ENCODE results near the gene PUSL1. TPM values are rescaled to one million over a fixed set of nuclear protein-coding genes. Genes with fewer than 3 reads are reported as not detected.
A peak's percentile ranks its signal among the peaks of the same experiment; 100 is the strongest.

Gene PUSL1
- total and polyA plus RNA-seq, 2 donors (not counting 3 experiments of a cell fraction or from before 2014, with no cell fraction given) = 18.8 to 27.3 TPM

DNA sequence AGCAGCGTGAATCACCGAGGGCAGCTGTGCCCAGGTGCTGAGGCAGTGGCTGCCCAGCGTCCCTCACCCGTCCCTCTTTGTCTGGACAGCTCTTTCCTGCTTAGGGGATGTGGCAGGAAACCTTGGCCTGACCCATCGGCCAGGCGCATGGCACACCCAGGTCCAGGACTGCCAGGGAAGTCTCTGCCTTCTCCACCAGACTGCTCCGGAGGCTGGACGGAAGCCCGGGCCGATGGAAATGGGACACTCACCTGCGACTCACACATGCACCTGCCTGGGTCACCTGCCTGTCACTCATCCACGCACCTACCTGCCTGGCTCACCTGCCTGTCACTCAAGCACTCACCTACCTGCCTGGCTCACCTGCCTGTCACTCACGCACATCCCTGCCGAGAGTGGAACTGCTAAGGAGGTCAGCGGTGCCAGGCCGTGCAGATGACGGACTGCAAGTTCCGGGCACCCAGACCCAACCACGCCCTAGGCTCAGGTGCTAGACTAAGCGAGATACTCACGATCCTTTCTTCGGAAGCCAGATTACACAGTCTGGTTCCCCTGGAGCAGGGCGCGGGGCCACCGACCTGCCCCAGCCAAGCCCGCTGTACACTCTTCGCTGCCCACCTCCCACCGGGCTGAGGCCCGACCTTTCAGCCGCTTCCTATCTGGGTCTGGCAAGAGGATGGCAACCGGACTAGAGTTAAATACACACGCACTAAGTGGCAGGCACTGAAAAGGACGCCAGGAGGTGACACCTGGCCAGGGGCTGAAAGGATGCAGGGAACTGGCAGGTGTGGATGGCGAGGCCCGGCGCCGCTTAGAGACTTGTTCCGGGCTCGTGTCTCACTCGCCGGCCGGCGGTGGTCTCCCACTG is 35.8 kb upstream of the PUSL1 start:
- no peaks in the 10 kb centered on the region for H3K27me3 ChIP-seq (ENCODE audit: control insufficient read depth in 2 of 2, insufficient read depth in 2 of 2, low read length in 2 of 2)
- H3K4me2 ChIP-seq (ENCODE audit: insufficient read depth, low read length) = peak overlapping the region; percentile 32
- peak; percentile 24 for TF ChIP-seq POLR2AphosphoS5 (IDR thresholded peaks at IDR 0.05; ENCODE audit: insufficient read depth, low read depth, low read length)
- TF ChIP-seq EZH2 (IDR thresholded peaks at IDR 0.05; ENCODE audit: borderline replicate concordance, low read depth, low read length, severe bottlenecking) = no peak
- H3K9me1 ChIP-seq (replicated peaks; ENCODE audit: control insufficient read depth, extremely low read depth, insufficient read depth, low read length) = no peaks in the 10 kb centered on the region
- peak; percentile 51 for DNase-seq (ENCODE audit: low read depth, low spot score)
- BruUV-seq (replicated peaks) = TSS peak; percentile 77
- peak overlapping the region; percentile 69 for H3K27ac ChIP-seq (ENCODE audit: insufficient read depth, low read depth, low read length)
- ChIA-PET CTCF (interaction anchor here (1.0 to 2.1 kb wide), 6 partner anchors 18 to 288 kb away, joined by 3 to 11 read pairs (median 7); no protein-coding TSS in a partner anchor), POLR2A (interaction anchor here (0.7 kb wide), 1 partner anchor 41 kb away, joined by 3 read pairs; no protein-coding TSS in a partner anchor)
- H3K36me3 ChIP-seq (ENCODE audit: control insufficient read depth in 2 of 2, extremely low read depth in 1 of 2, insufficient read depth in 2 of 2, low read length in 2 of 2) = peaks cover 0 to 6% of the 10 kb centered on the region in 2 experiments
- intact Hi-C loops (cut with micrococcal nuclease) = loop anchor here (2.0 to 5.0 kb wide), 3 partner anchors 26 to 260 kb away; partner anchors contain the start of genes C1QTNF12, ISG15 and PUSL1
- dilution Hi-C loops (cut with MboI; ENCODE audit: extremely low pct_ligation_motif_present, low sequenced_read_pairs) = no loop called here
- peak overlapping the region; percentile 43 to 72 (median 64) for H3K4me3 ChIP-seq (replicated peaks in 1 of 3; ENCODE audit: insufficient read depth in 1 of 3, low read depth in 1 of 3, low read length in 3 of 3)
- no peaks in the 10 kb centered on the region for H4K20me1 ChIP-seq (replicated peaks; ENCODE audit: control insufficient read depth, extremely low read depth, insufficient read depth, low read length)
- peak; percentile 69 for FAIRE-seq
- H3K9me3 ChIP-seq (replicated peaks; ENCODE audit: control insufficient read depth, insufficient read depth, low read length) = no peaks in the 10 kb centered on the region
- H3K9ac ChIP-seq (replicated peaks; ENCODE audit: extremely low read depth, insufficient read depth, low read length) = peak overlapping the region; percentile 90
- H3K79me2 ChIP-seq (ENCODE audit: control insufficient read depth, insufficient read depth, low read length) = peaks cover 50% of the 10 kb centered on the region
- H3K4me1 ChIP-seq (ENCODE audit: control insufficient read depth, extremely low read depth, insufficient read depth, low read length) = peaks cover 24% of the 10 kb centered on the region
- H2AFZ ChIP-seq (ENCODE audit: low read depth, low read length) = no peak overlapping the region

DNA sequence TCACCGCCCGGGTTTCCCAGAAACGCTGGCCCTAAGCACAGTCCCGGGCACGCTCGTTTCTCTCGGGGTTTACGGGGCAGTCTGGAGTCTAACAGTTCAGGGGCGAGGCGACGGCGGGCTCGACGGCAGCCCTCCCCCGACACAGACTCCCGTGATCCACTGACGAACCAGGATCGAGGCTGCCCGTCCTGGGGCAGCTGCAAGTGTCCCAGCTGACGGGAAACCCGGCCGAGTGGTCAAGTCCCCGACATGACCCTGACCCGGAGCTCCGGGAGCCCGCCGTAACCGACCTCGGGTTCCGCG is 35.2 kb upstream of the PUSL1 start:
- ChIA-PET POLR2A (interaction anchor here (0.6 kb wide), 2 partner anchors 68 to 342 kb away, joined by 3 to 5 read pairs; partner anchors contain the start of gene MIB2), CTCF (interaction anchor here (0.6 to 2.1 kb wide), 9 partner anchors 9 to 254 kb away, joined by 3 to 11 read pairs (median 3); no protein-coding TSS in a partner anchor)
- Histone ChIP-seq H3K27ac (ENCODE audit: insufficient read depth, low read depth, low read length) (peak overlapping the region; percentile 69), H3K4me1 (ENCODE audit: control insufficient read depth, extremely low read depth, insufficient read depth, low read length) (peaks cover 24% of the 10 kb centered on the region), H2AFZ (ENCODE audit: low read depth, low read length) (no peak overlapping the region), H3K9me1 (replicated peaks; ENCODE audit: control insufficient read depth, extremely low read depth, insufficient read depth, low read length) (no peaks in the 10 kb centered on the region), H3K36me3 (ENCODE audit: control insufficient read depth in 2 of 2, extremely low read depth in 1 of 2, insufficient read depth in 2 of 2, low read length in 2 of 2) (peaks cover 0 to 4% of the 10 kb centered on the region in 2 experiments), H4K20me1 (replicated peaks; ENCODE audit: control insufficient read depth, extremely low read depth, insufficient read depth, low read length) (no peaks in the 10 kb centered on the region), H3K9ac (replicated peaks; ENCODE audit: extremely low read depth, insufficient read depth, low read length) (peak overlapping the region; percentile 90), H3K79me2 (ENCODE audit: control insufficient read depth, insufficient read depth, low read length) (peaks cover 44% of the 10 kb centered on the region), H3K27me3 (ENCODE audit: control insufficient read depth in 2 of 2, insufficient read depth in 2 of 2, low read length in 2 of 2) (no peaks in the 10 kb centered on the region), H3K4me3 (replicated peaks in 1 of 3; ENCODE audit: insufficient read depth in 1 of 3, low read depth in 1 of 3, low read length in 3 of 3) (peak overlapping the region; percentile 43 to 72 (median 64)), H3K9me3 (replicated peaks; ENCODE audit: control insufficient read depth, insufficient read depth, low read length) (no peaks in the 10 kb centered on the region), H3K4me2 (ENCODE audit: insufficient read depth, low read length) (peak overlapping the region; percentile 32)
- intact Hi-C loops (cut with micrococcal nuclease) (loop anchor here (2.0 to 5.0 kb wide), 3 partner anchors 26 to 261 kb away; partner anchors contain the start of genes C1QTNF12, ISG15 and PUSL1), dilution Hi-C loops (cut with MboI; ENCODE audit: extremely low pct_ligation_motif_present, low sequenced_read_pairs) (no loop called here)
- FAIRE-seq = no peak
- peak; percentile 35 for DNase-seq (ENCODE audit: low read depth, low spot score)
- BruUV-seq (replicated peaks) = no TSS peak
- no peak for TF ChIP-seq POLR2A (IDR thresholded peaks at IDR 0.05; ENCODE audit: low read depth, low read length)
- TF ChIP-seq POLR2AphosphoS5 (IDR thresholded peaks at IDR 0.05; ENCODE audit: insufficient read depth, low read depth, low read length) = no peak
- TF ChIP-seq JUN (IDR thresholded peaks at IDR 0.05; ENCODE audit: borderline replicate concordance, insufficient read depth, insufficient read length, low read depth) = no peak
- TF ChIP-seq FOS (IDR thresholded peaks at IDR 0.05; ENCODE audit: borderline replicate concordance, insufficient read depth, low read length) = no peak
- TF ChIP-seq GATA2 (IDR thresholded peaks at IDR 0.05; ENCODE audit: insufficient read depth, insufficient read length, low read depth, low read length) = no peak
- TF ChIP-seq, protein P1, sequence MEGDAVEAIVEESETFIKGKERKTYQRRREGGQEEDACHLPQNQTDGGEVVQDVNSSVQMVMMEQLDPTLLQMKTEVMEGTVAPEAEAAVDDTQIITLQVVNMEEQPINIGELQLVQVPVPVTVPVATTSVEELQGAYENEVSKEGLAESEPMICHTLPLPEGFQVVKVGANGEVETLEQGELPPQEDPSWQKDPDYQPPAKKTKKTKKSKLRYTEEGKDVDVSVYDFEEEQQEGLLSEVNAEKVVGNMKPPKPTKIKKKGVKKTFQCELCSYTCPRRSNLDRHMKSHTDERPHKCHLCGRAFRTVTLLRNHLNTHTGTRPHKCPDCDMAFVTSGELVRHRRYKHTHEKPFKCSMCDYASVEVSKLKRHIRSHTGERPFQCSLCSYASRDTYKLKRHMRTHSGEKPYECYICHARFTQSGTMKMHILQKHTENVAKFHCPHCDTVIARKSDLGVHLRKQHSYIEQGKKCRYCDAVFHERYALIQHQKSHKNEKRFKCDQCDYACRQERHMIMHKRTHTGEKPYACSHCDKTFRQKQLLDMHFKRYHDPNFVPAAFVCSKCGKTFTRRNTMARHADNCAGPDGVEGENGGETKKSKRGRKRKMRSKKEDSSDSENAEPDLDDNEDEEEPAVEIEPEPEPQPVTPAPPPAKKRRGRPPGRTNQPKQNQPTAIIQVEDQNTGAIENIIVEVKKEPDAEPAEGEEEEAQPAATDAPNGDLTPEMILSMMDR (IDR thresholded peaks at IDR 0.05; ENCODE audit: extremely low read depth in 1 of 2, insufficient read depth in 1 of 2, low read depth in 1 of 2, low read length in 2 of 2) = no peak
- no peak for TF ChIP-seq EZH2 (IDR thresholded peaks at IDR 0.05; ENCODE audit: borderline replicate concordance, low read depth, low read length, severe bottlenecking)
- no peak for TF ChIP-seq MYC (IDR thresholded peaks at IDR 0.05; ENCODE audit: low read depth, low read length)
